ENCODE measurements around the gene RBM15. TPM values are rescaled to one million over a fixed set of nuclear protein-coding genes. Genes with fewer than 3 reads are reported as not detected.

The RBM15 gene
- polyA plus RNA-seq, 1 of the 3 experiments (the other 2 are of a cell fraction), result 3.8 TPM

GRCh38 chr1:110340207-110340468, 961 bp downstream of the RBM15 start:
- H3K79me2 ChIP-seq (ENCODE audit: insufficient read depth), result peaks cover 65% of the 10 kb centered on the region
- H3K9me2 ChIP-seq, result no peaks in the 10 kb centered on the region
- TF ChIP-seq NRF1 (IDR thresholded peaks at IDR 0.05; ENCODE audit: low read depth, low read length) (no peak), CTCF (IDR thresholded peaks at IDR 0.05) (no peak), MEF2A (IDR thresholded peaks at IDR 0.05; ENCODE audit: borderline replicate concordance, low read depth) (no peak), GABPA (IDR thresholded peaks at IDR 0.05; ENCODE audit: low read depth) (no peak), CHD2 (IDR thresholded peaks at IDR 0.05; ENCODE audit: low read length, partially characterized antibody) (no peak), JUND (IDR thresholded peaks at IDR 0.05) (no peak), YY1 (IDR thresholded peaks at IDR 0.05; ENCODE audit: low read depth) (no peak), USF1 (IDR thresholded peaks at IDR 0.05; ENCODE audit: borderline replicate concordance, low read depth) (no peak), RAD21 (IDR thresholded peaks at IDR 0.05; ENCODE audit: low read length) (no peak), ZBTB33 (IDR thresholded peaks at IDR 0.05; ENCODE audit: borderline replicate concordance, low read depth) (no peak), EP300 (IDR thresholded peaks at IDR 0.05; ENCODE audit: borderline replicate concordance in 1 of 2, low read depth in 1 of 2, low read length in 1 of 2) (no peak), TEAD4 (IDR thresholded peaks at IDR 0.05; ENCODE audit: borderline replicate concordance, insufficient read depth) (no peak), EZH2phosphoT487 (IDR thresholded peaks at IDR 0.05; ENCODE audit: borderline replicate concordance, low read depth) (no peak), RXRA (IDR thresholded peaks at IDR 0.05; ENCODE audit: borderline replicate concordance, low read depth) (no peak), POLR2AphosphoS5 (IDR thresholded peaks at IDR 0.05; ENCODE audit: low read depth, low read length) (no peak), NFIC (IDR thresholded peaks at IDR 0.05; ENCODE audit: borderline replicate concordance) (no peak)
- TF ChIP-seq, protein P1, sequence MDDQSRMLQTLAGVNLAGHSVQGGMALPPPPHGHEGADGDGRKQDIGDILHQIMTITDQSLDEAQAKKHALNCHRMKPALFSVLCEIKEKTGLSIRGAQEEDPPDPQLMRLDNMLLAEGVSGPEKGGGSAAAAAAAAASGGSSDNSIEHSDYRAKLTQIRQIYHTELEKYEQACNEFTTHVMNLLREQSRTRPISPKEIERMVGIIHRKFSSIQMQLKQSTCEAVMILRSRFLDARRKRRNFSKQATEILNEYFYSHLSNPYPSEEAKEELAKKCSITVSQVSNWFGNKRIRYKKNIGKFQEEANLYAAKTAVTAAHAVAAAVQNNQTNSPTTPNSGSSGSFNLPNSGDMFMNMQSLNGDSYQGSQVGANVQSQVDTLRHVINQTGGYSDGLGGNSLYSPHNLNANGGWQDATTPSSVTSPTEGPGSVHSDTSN (IDR thresholded peaks at IDR 0.05), result no peak
- TF ChIP-seq, protein P2, sequence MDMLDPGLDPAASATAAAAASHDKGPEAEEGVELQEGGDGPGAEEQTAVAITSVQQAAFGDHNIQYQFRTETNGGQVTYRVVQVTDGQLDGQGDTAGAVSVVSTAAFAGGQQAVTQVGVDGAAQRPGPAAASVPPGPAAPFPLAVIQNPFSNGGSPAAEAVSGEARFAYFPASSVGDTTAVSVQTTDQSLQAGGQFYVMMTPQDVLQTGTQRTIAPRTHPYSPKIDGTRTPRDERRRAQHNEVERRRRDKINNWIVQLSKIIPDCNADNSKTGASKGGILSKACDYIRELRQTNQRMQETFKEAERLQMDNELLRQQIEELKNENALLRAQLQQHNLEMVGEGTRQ (IDR thresholded peaks at IDR 0.05; ENCODE audit: borderline replicate concordance, low read depth, low read length), result no peak
- TF ChIP-seq, protein P3, sequence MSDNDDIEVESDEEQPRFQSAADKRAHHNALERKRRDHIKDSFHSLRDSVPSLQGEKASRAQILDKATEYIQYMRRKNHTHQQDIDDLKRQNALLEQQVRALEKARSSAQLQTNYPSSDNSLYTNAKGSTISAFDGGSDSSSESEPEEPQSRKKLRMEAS (IDR thresholded peaks at IDR 0.05; ENCODE audit: low read depth), result no peak
- H3K4me2 ChIP-seq, result peak overlapping the region; percentile 86
- ChIA-PET CTCF (interaction anchor here (0.8 to 10.0 kb wide), 14 partner anchors 10 to 156 kb away, joined by 3 to 100 read pairs (median 6); partner anchors contain the start of gene LAMTOR5), POLR2A (interaction anchor here (0.6 kb wide), 1 partner anchor 624 kb away, joined by 3 read pairs; the partner anchor contains the start of gene LRIF1)
- DNase-seq, result peak; percentile 41
- peaks cover 41 to 44% of the 10 kb centered on the region in 2 experiments for H3K4me1 ChIP-seq (ENCODE audit: control insufficient read depth in 1 of 2, insufficient read depth in 2 of 2, low read depth in 1 of 2, low read length in 1 of 2)
- H3K4me3 ChIP-seq (ENCODE audit: low read depth in 2 of 2, low read length in 1 of 2), result peak overlapping the region; percentile 94 to 99
- no peak overlapping the region for H2AFZ ChIP-seq (ENCODE audit: low read depth)
- peak overlapping the region; percentile 91 to 99; a peak in 3 of 4 replicates for H3K27ac ChIP-seq (ENCODE audit: low read depth in 2 of 2, low read length in 1 of 2)
- no peaks in the 10 kb centered on the region for H3K9me3 ChIP-seq
- H3K36me3 ChIP-seq (replicated peaks in 1 of 2; ENCODE audit: control insufficient read depth in 1 of 2, insufficient read depth in 2 of 2, low read length in 1 of 2), result peaks cover 42 to 48% of the 10 kb centered on the region in 2 experiments
- H3K9ac ChIP-seq, result peak overlapping the region; percentile 94
- H4K20me1 ChIP-seq (ENCODE audit: insufficient read depth), result peaks cover 55% of the 10 kb centered on the region
- WGBS (ENCODE audit: low lambda C conversion rate), result 11% methylated on average over 9 of the region's 9 CpGs
- peaks cover 17% of the 10 kb centered on the region for H3F3A ChIP-seq (replicated peaks; ENCODE audit: insufficient read depth)
- no peaks in the 10 kb centered on the region for H3K27me3 ChIP-seq (ENCODE audit: insufficient read depth)

All from SK-N-SH (cell line).